IMR-90 (cell line): ENCODE data around the gene ZC3H4. TPM values are rescaled to one million over a fixed set of nuclear protein-coding genes. Genes with fewer than 3 reads are reported as not detected.

ENCODE experiments used
- ATAC-seq: fragments of 200-7000 bp; cut with Tn5 transposase; 2 replicates; pipeline ENCODE4 v1.9.1; 2020; ENCODE audit warnings: low read depth, mild to moderate bottlenecking, moderate library complexity
- BruUV-seq: library from RNA; stranded (reverse); fragments of 400-500 nt; replicated peaks from 2 replicates; lab custom pipeline; 2021; lab: Mats Ljungman, UMichigan
- CTCF ChIA-PET: fragments of 300-600 bp; formaldehyde crosslinking; extraction: SDS; loops from one replicate; lab custom pipeline; 2021; ENCODE audit warnings: antibody characterized with exemption; lab: Yijun Ruan, JAX
- POLR2A ChIA-PET: fragments of 300-600 bp; sonication (Branson Sonifier 250); formaldehyde crosslinking; loops from one replicate; lab custom pipeline; 2022; ENCODE audit warnings: antibody characterized with exemption; ENCODE audit not compliant: unreplicated experiment; lab: Charles Lee
- DNase-seq: peaks from one replicate; pipeline ENCODE4 v3.0.0; 2013
- H2AFZ ChIP-seq: replicated peaks from 2 replicates; pipeline ENCODE3; 2013; ENCODE audit warnings: low read length, mild to moderate bottlenecking; ENCODE audit not compliant: poor library complexity
- H2AK5ac ChIP-seq: 2 replicates; pipeline ENCODE4 v1.6.1; 2013; ENCODE audit warnings: low read depth, low read length, inconsistent platforms
- H2AK9ac ChIP-seq: replicated peaks from 2 replicates; pipeline ENCODE3; 2013; ENCODE audit warnings: mild to moderate bottlenecking, low read depth, low read length, moderate library complexity; ENCODE audit not compliant: poor library complexity
- H2BK120ac ChIP-seq: 2 replicates; pipeline ENCODE4 v1.6.1; 2013; ENCODE audit warnings: low read depth, low read length, inconsistent platforms
- H2BK15ac ChIP-seq: 3 replicates; pipeline ENCODE4 v1.6.1; 2013; ENCODE audit warnings: low read depth, low read length, inconsistent platforms
- H2BK20ac ChIP-seq: 2 replicates; pipeline ENCODE4 v1.6.1; 2013; ENCODE audit warnings: low read depth, mild to moderate bottlenecking, inconsistent platforms, low read length, moderate library complexity
- H2BK5ac ChIP-seq: 2 replicates; pipeline ENCODE4 v1.6.1; 2013; ENCODE audit warnings: mild to moderate bottlenecking, low read depth, low read length, inconsistent platforms; ENCODE audit not compliant: poor library complexity, severe bottlenecking
- H3K14ac ChIP-seq: replicated peaks from 2 replicates; pipeline ENCODE4 v1.6.1; 2013; ENCODE audit warnings: low read depth, low read length, inconsistent platforms
- H3K18ac ChIP-seq: 2 replicates; pipeline ENCODE4 v1.6.1; 2013; ENCODE audit warnings: low read depth, low read length, control low read depth
- H3K23ac ChIP-seq: 2 replicates; pipeline ENCODE4 v1.6.1; 2013; ENCODE audit warnings: low read depth, low read length, inconsistent platforms
- H3K27ac ChIP-seq: 2 replicates; pipeline ENCODE4 v1.5.1; 2013; ENCODE audit warnings: mild to moderate bottlenecking, control low read depth, low read length; ENCODE audit not compliant: insufficient read depth
- H3K27me3 ChIP-seq: 2 replicates; pipeline ENCODE4 v1.6.1; 2013; ENCODE audit warnings: low read length; ENCODE audit not compliant: control insufficient read depth, insufficient read depth
- H3K36me3 ChIP-seq: 2 replicates; pipeline ENCODE4 v1.6.1; 2013; ENCODE audit warnings: low read length, mixed read lengths; ENCODE audit not compliant: control insufficient read depth, insufficient read depth
- H3K4ac ChIP-seq: 2 replicates; pipeline ENCODE4 v1.6.1; 2013; ENCODE audit warnings: low read depth, low read length, inconsistent platforms
- H3K4me1 ChIP-seq: 2 replicates; pipeline ENCODE4 v1.6.1; 2013; ENCODE audit warnings: low read length, mixed read lengths; ENCODE audit not compliant: control insufficient read depth, insufficient read depth
- H3K4me2 ChIP-seq: 2 replicates; pipeline ENCODE4 v1.6.1; 2013; ENCODE audit warnings: low read depth, mild to moderate bottlenecking, control low read depth, low read length, moderate library complexity
- H3K4me3 ChIP-seq: 2 replicates; pipeline ENCODE4 v1.5.1; 2013; ENCODE audit warnings: low read depth, mild to moderate bottlenecking, control low read depth, low read length, moderate library complexity; ENCODE audit not compliant: insufficient read depth
- H3K56ac ChIP-seq: 2 replicates; pipeline ENCODE4 v1.6.1; 2013; ENCODE audit warnings: low read length, inconsistent platforms; ENCODE audit not compliant: insufficient read depth; ENCODE audit errors: extremely low read depth
- H3K79me1 ChIP-seq, 2 experiments: 2 replicates each; pipeline ENCODE4 v1.6.1; 2013; ENCODE audit warnings: low read length in 2 of 2, inconsistent platforms in 1 of 2, low read depth in 1 of 2
- H3K9ac ChIP-seq: 2 replicates; pipeline ENCODE4 v1.6.1; 2013; ENCODE audit warnings: low read depth, low read length, control low read depth
- H3K9me1 ChIP-seq: 2 replicates; pipeline ENCODE4 v1.6.1; 2013; ENCODE audit warnings: low read length, inconsistent platforms; ENCODE audit not compliant: insufficient read depth
- H3K9me3 ChIP-seq: 2 replicates; pipeline ENCODE4 v1.6.1; 2013; ENCODE audit warnings: low read length; ENCODE audit not compliant: control insufficient read depth, insufficient read depth
- H4K20me1 ChIP-seq: 2 replicates; pipeline ENCODE4 v1.6.1; 2013; ENCODE audit warnings: low read length, inconsistent platforms; ENCODE audit not compliant: insufficient read depth
- H4K5ac ChIP-seq: 2 replicates; pipeline ENCODE4 v1.6.1; 2013; ENCODE audit warnings: mild to moderate bottlenecking, low read depth, low read length, control low read depth
- H4K8ac ChIP-seq, 2 experiments: 2 replicates each; pipeline ENCODE4 v1.6.1; 2013; ENCODE audit warnings: low read depth in 2 of 2, low read length in 2 of 2, control low read depth in 1 of 2, inconsistent platforms in 1 of 2
- H4K91ac ChIP-seq: 2 replicates; pipeline ENCODE4 v1.6.1; 2013; ENCODE audit warnings: low read depth, low read length, inconsistent platforms; ENCODE audit not compliant: insufficient read depth
- MAFK ChIP-seq: IDR thresholded peaks from 2 replicates; pipeline ENCODE4 v1.6.1; 2012; ENCODE audit warnings: low read depth, low read length, improper control_type of control experiment
- MXI1 ChIP-seq: IDR thresholded peaks from 2 replicates; pipeline ENCODE4 v1.6.1; 2012; ENCODE audit warnings: low read depth, mild to moderate bottlenecking, low read length, moderate library complexity, borderline replicate concordance
- RAD21 ChIP-seq: IDR thresholded peaks from 2 replicates; pipeline ENCODE4 v1.6.1; 2012; ENCODE audit warnings: low read length, improper control_type of control experiment
- SMC3 ChIP-seq: fragments of 150-350 bp; IDR thresholded peaks from 2 replicates; pipeline ENCODE4 v1.6.1; 2016; ENCODE audit warnings: low read depth, mild to moderate bottlenecking, antibody characterized with exemption, low read length, moderate library complexity
- WGBS, 2 experiments: methylation state at CpG; one replicate each; pipeline versions ENCODE4 v1.1.5 to v1.1.7; 2013; ENCODE audit warnings: missing lambda C conversion rate in 2 of 2; ENCODE audit not compliant: insufficient read length in 1 of 2; ENCODE audit errors: extremely low coverage in 2 of 2; 5-methylcytosine and 5-hydroxymethylcytosine counted together
- dilution Hi-C: fragments of 300-500 bp; cut with HindIII; formaldehyde crosslinking; loops from one replicate; pipeline ENCODE4 v1.14.3; 2018; ENCODE audit warnings: low sequenced_read_pairs; ENCODE audit not compliant: unreplicated experiment
- in situ Hi-C: fragments of 300-500 bp; cut with MboI; formaldehyde crosslinking; loops from 3 replicates; pipeline ENCODE4 v1.14.3; 2019; ENCODE audit warnings: low sequenced_read_pairs, inconsistent platforms, mixed read lengths
- intact Hi-C: fragments of 100-400 bp; cut with micrococcal nuclease; formaldehyde crosslinking; loops from 2 replicates; pipeline ENCODE4 v1.10.0; 2022
- polyA plus RNA-seq, 3 experiments: library from polyadenylated mRNA; depleted of rRNA; stranded (reverse); fragments of >200 nt; gene quantifications; 2 replicates each; pipeline ENCODE4 v1.2.3, GENCODE V29; 2012; ENCODE audit warnings: low replicate concordance in 1 of 3
- total RNA-seq: library from RNA; depleted of rRNA; stranded (reverse); fragments of >200 nt; gene quantifications from 2 replicates; pipeline ENCODE4 v1.2.3, GENCODE V29; 2012

The ZC3H4 gene
- total and polyA plus RNA-seq, 2 of the 4 experiments (the other 2 are of a cell fraction): 3.9 to 8.9 TPM

GRCh38 chr19:47142779-47143178, 29.2 kb upstream of the ZC3H4 start:
- Histone ChIP-seq H2BK5ac (peak overlapping the region; percentile 1), H3K4me3 (no peak overlapping the region), H3K27ac (no peak overlapping the region), H3K9ac (no peak overlapping the region), H4K91ac (no peak overlapping the region), H3K56ac (no peak overlapping the region), H4K20me1 (peaks cover 53% of the 10 kb centered on the region), H3K36me3 (peaks cover 28% of the 10 kb centered on the region), H3K4ac (no peak overlapping the region), H3K18ac (no peak overlapping the region), H4K8ac (no peak overlapping the region), H3K79me1 (peaks cover 28 to 62% of the 10 kb centered on the region in 2 experiments), H3K4me2 (no peak overlapping the region), H3K14ac (no peak overlapping the region), H3K9me1 (peaks cover 14% of the 10 kb centered on the region), H2AK5ac (no peak overlapping the region), H4K5ac (no peak overlapping the region), H2AFZ (no peak overlapping the region), H3K27me3 (no peaks in the 10 kb centered on the region), H3K4me1 (peaks cover 11% of the 10 kb centered on the region), H2BK120ac (no peak overlapping the region), H3K23ac (no peak overlapping the region), H3K9me3 (no peaks in the 10 kb centered on the region), H2BK15ac (no peak overlapping the region), H2AK9ac (no peak overlapping the region), H2BK20ac (no peak overlapping the region)
- TF ChIP-seq RAD21: no peak
- TF ChIP-seq MXI1: no peak
- no peak for TF ChIP-seq MAFK
- no peak for TF ChIP-seq SMC3
- WGBS, 2 experiments: 83% methylated on average over 2 of the region's 5 CpGs; no CpG with 5 or more reads in 1 of the 2 experiments
- BruUV-seq: no TSS peak
- CTCF ChIA-PET: interaction anchor here (1.5 kb wide), 1 partner anchor 102 kb away, joined by 7 read pairs; no protein-coding TSS in a partner anchor
- dilution Hi-C loops: no loop called here
- intact Hi-C loops: no loop called here
- POLR2A ChIA-PET: no interaction called here
- in situ Hi-C loops: no loop called here
- DNase-seq: no peak
- ATAC-seq: no peak
